IMR-90 (cell line): ENCODE data around the gene SPEG. TPM values are rescaled to one million over a fixed set of nuclear protein-coding genes. Genes with fewer than 3 reads are reported as not detected.

Experiments used
- ATAC-seq: fragments of 200-7000 bp; cut with Tn5 transposase; 2 replicates; pipeline ENCODE4 v1.9.1; 2020; ENCODE audit warnings: low read depth, mild to moderate bottlenecking, moderate library complexity
- BruUV-seq: library from RNA; stranded (reverse); fragments of 400-500 nt; replicated peaks from 2 replicates; lab custom pipeline; 2021; lab: Mats Ljungman, UMichigan
- CTCF ChIA-PET: fragments of 300-600 bp; formaldehyde crosslinking; extraction: SDS; loops from one replicate; lab custom pipeline; 2021; ENCODE audit warnings: antibody characterized with exemption; lab: Yijun Ruan, JAX
- POLR2A ChIA-PET: fragments of 300-600 bp; sonication (Branson Sonifier 250); formaldehyde crosslinking; loops from one replicate; lab custom pipeline; 2022; ENCODE audit warnings: antibody characterized with exemption; ENCODE audit not compliant: unreplicated experiment; lab: Charles Lee
- DNase-seq: peaks from one replicate; pipeline ENCODE4 v3.0.0; 2013
- H2AFZ ChIP-seq: replicated peaks from 2 replicates; pipeline ENCODE3; 2013; ENCODE audit warnings: low read length, mild to moderate bottlenecking; ENCODE audit not compliant: poor library complexity
- H2AK5ac ChIP-seq: 2 replicates; pipeline ENCODE4 v1.6.1; 2013; ENCODE audit warnings: low read depth, low read length, inconsistent platforms
- H2AK9ac ChIP-seq: replicated peaks from 2 replicates; pipeline ENCODE3; 2013; ENCODE audit warnings: mild to moderate bottlenecking, low read depth, low read length, moderate library complexity; ENCODE audit not compliant: poor library complexity
- H2BK120ac ChIP-seq: 2 replicates; pipeline ENCODE4 v1.6.1; 2013; ENCODE audit warnings: low read depth, low read length, inconsistent platforms
- H2BK15ac ChIP-seq: 3 replicates; pipeline ENCODE4 v1.6.1; 2013; ENCODE audit warnings: low read depth, low read length, inconsistent platforms
- H2BK20ac ChIP-seq: 2 replicates; pipeline ENCODE4 v1.6.1; 2013; ENCODE audit warnings: low read depth, mild to moderate bottlenecking, inconsistent platforms, low read length, moderate library complexity
- H2BK5ac ChIP-seq: 2 replicates; pipeline ENCODE4 v1.6.1; 2013; ENCODE audit warnings: mild to moderate bottlenecking, low read depth, low read length, inconsistent platforms; ENCODE audit not compliant: poor library complexity, severe bottlenecking
- H3K14ac ChIP-seq: replicated peaks from 2 replicates; pipeline ENCODE4 v1.6.1; 2013; ENCODE audit warnings: low read depth, low read length, inconsistent platforms
- H3K18ac ChIP-seq: 2 replicates; pipeline ENCODE4 v1.6.1; 2013; ENCODE audit warnings: low read depth, low read length, control low read depth
- H3K23ac ChIP-seq: 2 replicates; pipeline ENCODE4 v1.6.1; 2013; ENCODE audit warnings: low read depth, low read length, inconsistent platforms
- H3K27ac ChIP-seq: 2 replicates; pipeline ENCODE4 v1.5.1; 2013; ENCODE audit warnings: mild to moderate bottlenecking, control low read depth, low read length; ENCODE audit not compliant: insufficient read depth
- H3K27me3 ChIP-seq: 2 replicates; pipeline ENCODE4 v1.6.1; 2013; ENCODE audit warnings: low read length; ENCODE audit not compliant: control insufficient read depth, insufficient read depth
- H3K36me3 ChIP-seq: 2 replicates; pipeline ENCODE4 v1.6.1; 2013; ENCODE audit warnings: low read length, mixed read lengths; ENCODE audit not compliant: control insufficient read depth, insufficient read depth
- H3K4ac ChIP-seq: 2 replicates; pipeline ENCODE4 v1.6.1; 2013; ENCODE audit warnings: low read depth, low read length, inconsistent platforms
- H3K4me1 ChIP-seq: 2 replicates; pipeline ENCODE4 v1.6.1; 2013; ENCODE audit warnings: low read length, mixed read lengths; ENCODE audit not compliant: control insufficient read depth, insufficient read depth
- H3K4me2 ChIP-seq: 2 replicates; pipeline ENCODE4 v1.6.1; 2013; ENCODE audit warnings: low read depth, mild to moderate bottlenecking, control low read depth, low read length, moderate library complexity
- H3K4me3 ChIP-seq: 2 replicates; pipeline ENCODE4 v1.5.1; 2013; ENCODE audit warnings: low read depth, mild to moderate bottlenecking, control low read depth, low read length, moderate library complexity; ENCODE audit not compliant: insufficient read depth
- H3K56ac ChIP-seq: 2 replicates; pipeline ENCODE4 v1.6.1; 2013; ENCODE audit warnings: low read length, inconsistent platforms; ENCODE audit not compliant: insufficient read depth; ENCODE audit errors: extremely low read depth
- H3K79me1 ChIP-seq, 2 experiments: 2 replicates each; pipeline ENCODE4 v1.6.1; 2013; ENCODE audit warnings: low read length in 2 of 2, inconsistent platforms in 1 of 2, low read depth in 1 of 2
- H3K9ac ChIP-seq: 2 replicates; pipeline ENCODE4 v1.6.1; 2013; ENCODE audit warnings: low read depth, low read length, control low read depth
- H3K9me1 ChIP-seq: 2 replicates; pipeline ENCODE4 v1.6.1; 2013; ENCODE audit warnings: low read length, inconsistent platforms; ENCODE audit not compliant: insufficient read depth
- H3K9me3 ChIP-seq: 2 replicates; pipeline ENCODE4 v1.6.1; 2013; ENCODE audit warnings: low read length; ENCODE audit not compliant: control insufficient read depth, insufficient read depth
- H4K20me1 ChIP-seq: 2 replicates; pipeline ENCODE4 v1.6.1; 2013; ENCODE audit warnings: low read length, inconsistent platforms; ENCODE audit not compliant: insufficient read depth
- H4K5ac ChIP-seq: 2 replicates; pipeline ENCODE4 v1.6.1; 2013; ENCODE audit warnings: mild to moderate bottlenecking, low read depth, low read length, control low read depth
- H4K8ac ChIP-seq, 2 experiments: 2 replicates each; pipeline ENCODE4 v1.6.1; 2013; ENCODE audit warnings: low read depth in 2 of 2, low read length in 2 of 2, control low read depth in 1 of 2, inconsistent platforms in 1 of 2
- H4K91ac ChIP-seq: 2 replicates; pipeline ENCODE4 v1.6.1; 2013; ENCODE audit warnings: low read depth, low read length, inconsistent platforms; ENCODE audit not compliant: insufficient read depth
- CEBPB ChIP-seq: IDR thresholded peaks from 2 replicates; pipeline ENCODE4 v1.6.1; 2012; ENCODE audit warnings: low read depth, low read length, improper control_type of control experiment
- ELK1 ChIP-seq: fragments of 150-350 bp; IDR thresholded peaks from 2 replicates; pipeline ENCODE4 v1.6.1; 2016; ENCODE audit warnings: low read depth, mild to moderate bottlenecking, low read length, moderate library complexity, borderline replicate concordance
- FOS ChIP-seq: fragments of 150-350 bp; IDR thresholded peaks from 2 replicates; pipeline ENCODE4 v1.6.1; 2016; ENCODE audit warnings: low read depth, low read length
- NFE2L2 ChIP-seq: fragments of 150-350 bp; IDR thresholded peaks from 2 replicates; pipeline ENCODE4 v1.6.1; 2016; ENCODE audit warnings: low read depth, mild to moderate bottlenecking, low read length
- POLR2A ChIP-seq: IDR thresholded peaks from 2 replicates; pipeline ENCODE4 v1.6.1; 2012; ENCODE audit warnings: mild to moderate bottlenecking, low read depth, low read length
- RFX5 ChIP-seq: IDR thresholded peaks from 2 replicates; pipeline ENCODE4 v1.8.0; 2012; ENCODE audit warnings: low read depth, mild to moderate bottlenecking, low read length, moderate library complexity
- USF2 ChIP-seq: fragments of 150-350 bp; IDR thresholded peaks from 2 replicates; pipeline ENCODE4 v1.6.1; 2017; ENCODE audit warnings: mild to moderate bottlenecking, antibody characterized with exemption, low read length, low read depth
- WGBS, 2 experiments: methylation state at CpG; one replicate each; pipeline versions ENCODE4 v1.1.5 to v1.1.7; 2013; ENCODE audit warnings: missing lambda C conversion rate in 2 of 2; ENCODE audit not compliant: insufficient read length in 1 of 2; ENCODE audit errors: extremely low coverage in 2 of 2; 5-methylcytosine and 5-hydroxymethylcytosine counted together
- dilution Hi-C: fragments of 300-500 bp; cut with HindIII; formaldehyde crosslinking; loops from one replicate; pipeline ENCODE4 v1.14.3; 2018; ENCODE audit warnings: low sequenced_read_pairs; ENCODE audit not compliant: unreplicated experiment
- in situ Hi-C: fragments of 300-500 bp; cut with MboI; formaldehyde crosslinking; loops from 3 replicates; pipeline ENCODE4 v1.14.3; 2019; ENCODE audit warnings: low sequenced_read_pairs, inconsistent platforms, mixed read lengths
- intact Hi-C: fragments of 100-400 bp; cut with micrococcal nuclease; formaldehyde crosslinking; loops from 2 replicates; pipeline ENCODE4 v1.10.0; 2022
- polyA plus RNA-seq, 3 experiments: library from polyadenylated mRNA; depleted of rRNA; stranded (reverse); fragments of >200 nt; gene quantifications; 2 replicates each; pipeline ENCODE4 v1.2.3, GENCODE V29; 2012; ENCODE audit warnings: low replicate concordance in 1 of 3
- total RNA-seq: library from RNA; depleted of rRNA; stranded (reverse); fragments of >200 nt; gene quantifications from 2 replicates; pipeline ENCODE4 v1.2.3, GENCODE V29; 2012

SPEG gene
- total and polyA plus RNA-seq, 2 of the 4 experiments (the other 2 are of a cell fraction), result 6.8 to 81.6 TPM

GRCh38 chr2:219480004-219480403, 45.4 kb downstream of the SPEG start:
- Histone ChIP-seq H3K4me2 (no peak overlapping the region), H3K27me3 (no peaks in the 10 kb centered on the region), H3K4me3 (no peak overlapping the region), H3K56ac (no peak overlapping the region), H3K36me3 (peaks cover 46% of the 10 kb centered on the region), H4K5ac (no peak overlapping the region), H3K4me1 (peaks cover 3% of the 10 kb centered on the region; the same call in 1 of the 2 replicates), H3K9me1 (no peaks in the 10 kb centered on the region), H2AK9ac (no peak overlapping the region), H3K9ac (no peak overlapping the region), H3K18ac (no peak overlapping the region), H2AFZ (no peak overlapping the region), H3K14ac (no peak overlapping the region), H2AK5ac (no peak overlapping the region), H3K27ac (no peak overlapping the region), H4K8ac (no peak overlapping the region), H3K79me1 (no peaks in the 10 kb centered on the region), H3K4ac (no peak overlapping the region), H2BK15ac (no peak overlapping the region), H3K23ac (no peak overlapping the region), H3K9me3 (no peaks in the 10 kb centered on the region), H4K20me1 (no peaks in the 10 kb centered on the region), H4K91ac (no peak overlapping the region), H2BK5ac (no peak overlapping the region), H2BK20ac (no peak overlapping the region), H2BK120ac (no peak overlapping the region)
- dilution Hi-C loops (no loop called here), intact Hi-C loops (no loop called here), in situ Hi-C loops (no loop called here)
- 81% methylated on average over 4 of the region's 8 CpGs; no CpG with 5 or more reads in 1 of the 2 experiments for WGBS, 2 experiments
- no peak for ATAC-seq
- ChIA-PET POLR2A (no interaction called here), CTCF (no interaction called here)
- BruUV-seq, result no TSS peak
- DNase-seq, result no peak
- TF ChIP-seq CEBPB, result no peak
- TF ChIP-seq RFX5, result no peak
- no peak for TF ChIP-seq NFE2L2
- no peak for TF ChIP-seq FOS
- no peak for TF ChIP-seq POLR2A
- TF ChIP-seq USF2, result no peak
- no peak for TF ChIP-seq ELK1
